Stimulated activated CD8-positive, alpha-beta memory T cell treated with anti-CD3 and anti-CD28 coated beads, Interleukin-2, amount 100 ng/mL, for 1 hour (primary cell): ENCODE measurements around the gene ADH6.
"Not testable (repeated sequence)": the region's sequence is repeated elsewhere in the genome, so short reads cannot be mapped to it uniquely, and the experiment has no call there.

ENCODE experiments used
- DNase-seq, 2 donors: peaks; one replicate each; pipeline ENCODE4 v3.0.0-alpha.2; 2020; ENCODE audit warnings: low read depth in 2 of 2

The ADH6 gene

GRCh38 chr4:99219072-99219471 is at the start of gene ADH6:
TSS of gene ADH6 (minus strand) at chr4:99219246. CDS start at chr4:99219152, 94 bp downstream.
- DNase-seq, result no peak

GRCh38 chr4:99264927-99265326 is 45.9 kb upstream of the ADH6 start:
- DNase-seq, result no peak

- DNase-seq, result no peak
These were observed 33.7 kb upstream of the ADH6 start for GRCh38 chr4:99252746-99253145.

DNA sequence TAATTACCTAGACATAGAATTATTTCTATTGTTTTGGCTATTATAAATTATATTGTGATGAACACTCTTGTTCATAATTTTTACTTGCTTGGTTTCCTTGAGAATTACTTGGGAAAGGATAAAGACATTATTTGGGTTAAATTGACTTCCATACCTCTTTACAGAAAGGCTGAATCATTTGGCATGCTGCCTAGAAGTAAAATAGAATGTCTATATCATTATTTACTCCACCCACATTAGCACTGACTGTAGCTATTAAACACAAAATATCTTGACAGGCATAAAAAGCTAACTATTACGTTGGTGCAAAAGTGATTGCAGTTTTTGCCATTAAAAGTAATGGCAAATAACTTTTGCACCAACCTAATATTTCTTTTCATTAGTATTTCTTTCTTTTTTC is 29.7 kb upstream of the ADH6 start:
- no peak for DNase-seq

DNA sequence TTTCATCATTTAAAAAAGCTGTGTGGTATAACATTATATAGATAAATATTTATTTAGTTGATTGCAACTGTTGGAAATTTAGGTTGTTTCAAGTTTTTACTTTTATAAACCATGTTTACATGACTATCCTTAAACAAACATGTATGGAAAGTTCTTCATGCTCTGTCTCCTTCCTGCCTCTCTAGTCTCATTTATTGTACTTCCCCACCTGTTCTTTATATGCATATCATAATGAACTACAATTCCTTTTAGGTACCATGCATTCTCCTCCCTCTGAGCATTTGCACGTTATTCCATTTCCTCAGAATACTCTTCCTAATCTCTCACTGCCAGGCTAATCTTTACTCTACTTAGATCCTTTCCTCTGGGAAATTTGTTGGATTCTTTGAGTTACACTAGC is 16.9 kb upstream of the ADH6 start:
- DNase-seq, result no peak

- DNase-seq, result no peak
These were observed 15.4 kb upstream of the ADH6 start for GRCh38 chr4:99234331-99235010.

DNA sequence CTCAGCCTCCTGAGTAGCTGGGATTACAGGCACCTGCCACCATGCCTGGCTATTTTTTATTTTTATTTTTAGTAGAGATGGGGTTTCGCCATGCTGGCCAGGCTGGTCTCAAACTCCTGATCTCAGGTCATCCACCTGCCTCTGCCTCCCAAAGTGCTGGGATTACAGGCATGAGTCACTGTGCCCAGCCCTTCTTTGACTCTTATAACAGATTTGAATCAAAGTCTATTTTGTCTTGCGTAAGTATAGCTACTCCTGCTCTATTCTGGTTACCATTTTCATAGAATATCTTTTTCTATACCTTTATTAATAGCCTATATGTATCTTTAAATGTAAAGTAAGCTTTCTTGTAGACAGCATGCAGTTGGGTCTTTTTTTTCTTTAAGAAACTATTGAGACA is 14.4 kb upstream of the ADH6 start:
- not testable (repeated sequence) for DNase-seq

DNA sequence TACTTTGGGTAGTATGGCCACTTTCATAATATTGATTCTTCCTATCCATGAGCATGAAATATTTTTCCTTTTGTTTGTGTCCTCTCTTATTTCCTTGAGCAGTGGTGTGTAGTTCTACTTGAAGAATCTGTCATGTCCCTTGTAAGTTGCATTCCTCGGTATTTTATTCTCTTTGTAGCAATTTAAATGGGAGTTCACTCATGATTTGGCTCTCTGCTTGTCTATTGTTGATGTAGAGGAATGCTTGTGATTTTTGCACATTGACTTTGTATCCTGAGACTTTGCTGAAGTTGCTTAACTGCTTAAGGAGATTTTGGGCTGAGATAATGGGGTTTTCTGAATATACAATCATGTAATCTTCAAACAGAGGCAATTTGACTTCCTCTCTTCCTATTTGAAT is 9.7 kb upstream of the ADH6 start:
- not testable (repeated sequence) for DNase-seq

- not testable (repeated sequence) for DNase-seq
These were observed 8.6 kb upstream of the ADH6 start for GRCh38 chr4:99227646-99228045.

- no peak for DNase-seq
These were observed 2.9 kb upstream of the ADH6 start for GRCh38 chr4:99221980-99222379.

DNA sequence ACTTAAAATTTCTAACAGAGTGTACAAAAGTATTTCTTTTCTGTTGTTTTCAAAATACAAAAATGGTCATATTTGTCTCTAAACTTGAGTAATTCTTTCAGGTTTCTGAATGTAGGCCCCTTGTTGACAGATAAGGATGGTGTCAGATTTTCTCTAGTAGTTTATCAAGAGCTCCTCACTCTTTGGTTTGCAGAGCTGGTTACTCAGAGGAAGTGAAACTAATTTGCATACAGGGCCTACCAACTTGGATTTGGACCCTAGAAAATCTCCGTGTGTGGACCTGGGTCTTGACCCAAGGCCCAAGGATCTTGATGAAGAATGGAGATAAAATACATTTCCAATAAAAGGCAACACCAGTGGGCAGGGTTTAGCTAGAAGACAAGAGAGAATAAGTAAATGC is 433 bp upstream of the ADH6 start:
- no peak for DNase-seq

- no peak for DNase-seq
These were observed 3.5 kb downstream of the ADH6 start for GRCh38 chr4:99215521-99215920.

DNA sequence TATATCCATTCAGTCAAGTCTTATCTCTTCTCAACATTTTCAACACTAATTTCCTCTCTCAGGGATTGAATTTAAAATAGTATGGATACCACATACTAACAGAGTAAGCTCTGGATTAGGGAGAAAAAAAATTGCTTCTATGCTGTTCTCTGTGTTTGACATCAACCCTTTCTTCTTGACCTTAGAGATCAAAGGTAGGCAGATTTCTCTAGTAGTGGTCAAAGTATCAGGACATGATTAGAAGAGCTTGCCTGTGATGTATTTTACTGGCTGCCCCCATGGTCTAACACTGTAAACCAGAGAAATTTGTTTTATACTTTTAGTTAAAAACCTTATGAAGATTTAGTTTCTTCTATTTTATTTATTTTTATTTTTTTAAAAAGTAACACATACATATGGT is 8.3 kb downstream of the ADH6 start:
- DNase-seq, result no peak

GRCh38 chr4:99209671-99210070 is 9.4 kb downstream of the ADH6 start:
- DNase-seq, result no peak

DNA sequence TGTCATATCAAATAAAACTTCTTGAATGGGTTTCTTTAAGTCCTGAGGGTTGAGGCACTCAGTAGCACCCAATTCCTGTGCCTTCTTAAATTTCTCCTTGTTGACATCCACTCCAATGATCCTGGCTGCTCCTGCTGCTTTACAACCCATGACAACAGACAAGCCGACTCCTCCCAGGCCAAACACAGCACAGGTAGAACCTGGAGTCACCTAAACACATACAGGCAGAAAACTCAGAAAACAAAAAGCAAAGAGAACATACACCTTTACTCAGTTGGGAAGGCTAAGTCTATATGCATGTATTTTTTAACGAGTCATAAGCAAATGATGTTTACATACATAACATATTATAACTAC is 10.3 kb downstream of the ADH6 start:
- no peak for DNase-seq

- DNase-seq, result no peak
These were observed 10.9 kb downstream of the ADH6 start for GRCh38 chr4:99207911-99208718.

DNA sequence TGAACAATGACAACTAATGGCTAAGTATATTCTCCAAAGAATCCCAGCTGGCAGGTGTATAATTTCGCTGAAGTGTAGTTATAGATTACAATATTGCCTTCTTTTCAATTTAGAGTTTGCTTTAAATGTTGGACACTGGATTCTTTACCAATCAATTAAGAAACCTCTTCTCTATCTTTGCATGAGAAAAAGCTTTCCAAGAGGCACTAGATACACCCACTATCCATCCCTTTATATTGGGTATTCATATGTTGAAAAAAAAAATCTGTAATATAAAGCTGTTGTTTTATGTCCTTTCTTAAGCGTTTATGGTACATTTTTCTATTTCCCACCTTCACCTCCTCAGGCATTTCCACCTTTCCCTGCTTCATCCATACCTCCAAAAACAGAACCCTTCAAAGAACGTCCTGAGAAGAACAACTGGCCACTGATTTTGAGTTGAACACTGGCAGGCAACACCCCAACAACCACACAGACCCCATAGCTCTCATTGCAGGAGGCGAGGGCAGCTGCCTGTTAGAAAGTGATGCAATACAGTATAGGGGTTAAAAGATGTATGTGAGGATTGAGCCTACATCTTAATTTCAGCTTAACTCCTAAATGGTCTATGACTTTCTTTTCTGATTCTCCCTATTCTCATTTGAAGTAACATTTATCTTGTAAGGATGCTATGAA is 11.8 kb downstream of the ADH6 start:
- DNase-seq, result no peak

GRCh38 chr4:99205153-99205979 is 13.7 kb downstream of the ADH6 start:
- no peak for DNase-seq

DNA sequence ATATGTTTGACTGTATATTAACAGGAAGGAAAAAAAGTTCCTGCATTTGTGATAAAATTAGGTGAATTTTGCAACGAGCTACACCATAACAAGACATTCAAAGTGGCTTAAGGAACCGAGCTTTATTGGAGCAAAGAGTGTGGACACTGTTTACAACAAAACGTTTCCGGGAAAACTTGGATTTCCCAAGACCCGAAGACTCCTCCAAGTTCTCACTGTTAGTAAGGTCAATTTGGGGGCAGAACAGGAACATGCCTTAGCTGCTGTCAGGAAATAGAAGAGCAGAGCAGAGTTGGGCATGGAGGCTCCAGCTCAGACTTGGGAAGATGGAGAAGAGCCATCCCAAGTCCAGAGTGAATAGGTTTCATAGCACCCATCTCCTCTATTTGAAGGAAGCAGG is 16.5 kb downstream of the ADH6 start:
- DNase-seq, result no peak

DNA sequence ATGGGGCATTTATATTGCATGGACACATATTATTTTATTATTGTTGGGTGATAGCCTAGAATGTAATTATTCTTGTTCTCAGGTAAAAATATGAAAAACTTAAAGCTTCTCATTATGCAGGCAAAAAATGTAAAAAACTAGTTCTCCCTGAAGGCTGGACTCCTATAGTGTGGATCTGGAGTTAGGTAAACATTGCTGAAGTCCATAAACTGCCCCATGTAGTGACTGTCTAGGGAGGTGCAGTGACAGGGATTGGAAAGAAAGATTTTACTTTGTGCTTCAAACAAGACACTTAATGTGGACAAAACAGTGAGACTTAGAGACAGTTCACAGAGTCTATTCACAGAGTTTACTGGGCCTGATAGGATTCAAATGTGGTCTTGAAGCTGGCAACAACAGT is 17.0 kb downstream of the ADH6 start:
- no peak for DNase-seq

DNA sequence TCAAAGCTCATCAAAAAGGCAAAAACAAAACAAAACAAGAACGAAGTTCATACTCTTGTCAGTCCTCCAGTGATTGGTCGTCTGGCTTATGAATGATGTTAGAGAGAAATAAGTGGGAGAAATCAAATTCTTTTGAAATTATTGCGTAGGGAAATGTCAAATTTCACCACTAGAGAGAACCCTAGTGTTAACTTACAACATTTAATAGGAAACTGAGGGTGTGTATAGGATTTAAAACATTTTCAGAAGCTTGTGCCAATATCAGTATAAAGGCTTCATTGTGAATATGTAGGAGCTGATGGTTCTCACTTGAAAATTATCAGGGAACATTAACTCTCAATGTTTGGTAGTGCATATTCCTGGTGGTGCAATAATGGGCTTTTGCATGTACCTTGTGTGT is 17.4 kb downstream of the ADH6 start:
- no peak for DNase-seq

DNA sequence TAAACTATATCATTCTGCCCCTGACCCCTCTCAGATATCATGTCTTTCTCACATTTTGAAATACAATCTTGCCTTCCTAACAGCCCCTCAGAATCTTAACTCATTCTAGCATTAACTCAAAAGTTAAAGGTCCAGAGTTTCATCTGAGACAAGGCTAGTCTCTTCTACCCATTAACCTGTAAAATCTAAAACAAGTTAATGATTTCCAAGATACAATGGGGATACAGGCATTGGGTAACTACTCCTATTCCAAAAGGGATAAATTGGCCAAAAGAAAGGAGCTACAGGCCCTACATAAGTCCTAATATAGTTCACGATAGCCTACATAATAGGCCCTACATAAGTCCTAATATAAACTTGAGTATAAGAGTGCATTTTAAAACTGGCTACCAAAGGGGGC is 18.9 kb downstream of the ADH6 start:
- no peak for DNase-seq
